SK-N-SH treated with all-trans-retinoic acid at 6 μM for 48 hours (cell line): ENCODE data around the gene TRH.

ENCODE experiments used
- ATAC-seq: fragments of 200-7000 bp; cut with Tn5 transposase; 3 replicates; pipeline ENCODE4 v1.9.1; 2020; ENCODE audit warnings: mild to moderate bottlenecking, moderate library complexity
- ARNTL ChIP-seq: fragments of 450-650 bp; formaldehyde crosslinking; IDR thresholded peaks from 2 replicates; pipeline ENCODE4 v1.5.0; 2020; ENCODE audit warnings: low read depth, mild to moderate bottlenecking, moderate library complexity, borderline replicate concordance
- BACH2 ChIP-seq: fragments of 250-450 bp; sonication (Bioruptor Pico); IDR thresholded peaks from 2 replicates; pipeline ENCODE4 v1.9.0; 2021; ENCODE audit warnings: mild to moderate bottlenecking, borderline replicate concordance
- CREB5 ChIP-seq: fragments of 250-450 bp; sonication (Bioruptor Pico); IDR thresholded peaks from 2 replicates; pipeline ENCODE4 v1.5.1; 2020; ENCODE audit warnings: low read depth, mild to moderate bottlenecking, moderate library complexity
- CSDC2 ChIP-seq: fragments of 250-450 bp; sonication (Bioruptor Pico); IDR thresholded peaks from 2 replicates; pipeline ENCODE4 v1.5.0; 2020; ENCODE audit warnings: mild to moderate bottlenecking, moderate library complexity
- CSRNP3 ChIP-seq: fragments of 250-450 bp; sonication (Bioruptor Pico); IDR thresholded peaks from 2 replicates; pipeline ENCODE4 v1.5.1; 2021; ENCODE audit warnings: mild to moderate bottlenecking, moderate library complexity
- ESRRG ChIP-seq: fragments of 250-450 bp; sonication (Bioruptor Pico); IDR thresholded peaks from 2 replicates; pipeline ENCODE4 v1.6.1; 2021; ENCODE audit warnings: mild to moderate bottlenecking
- GLIS3 ChIP-seq: fragments of 250-450 bp; sonication (Bioruptor Pico); IDR thresholded peaks from 2 replicates; pipeline ENCODE4 v1.5.0; 2020; ENCODE audit warnings: mild to moderate bottlenecking, moderate library complexity
- OSR1 ChIP-seq: fragments of 250-450 bp; sonication (Bioruptor Pico); IDR thresholded peaks from 2 replicates; pipeline ENCODE4 v1.8.0; 2022; ENCODE audit warnings: moderate library complexity, mild to moderate bottlenecking, inconsistent platforms
- PATZ1 ChIP-seq: fragments of 250-450 bp; sonication (Bioruptor Pico); IDR thresholded peaks from 2 replicates; pipeline ENCODE4 v1.8.0; 2020; ENCODE audit warnings: mild to moderate bottlenecking, moderate library complexity, borderline replicate concordance
- POU6F1 ChIP-seq: fragments of 250-450 bp; sonication (Bioruptor Pico); IDR thresholded peaks from 2 replicates; pipeline ENCODE4 v1.8.0; 2021; ENCODE audit warnings: low read depth, mild to moderate bottlenecking, moderate library complexity, borderline replicate concordance
- PPARA ChIP-seq: fragments of 250-450 bp; sonication (Bioruptor Pico); IDR thresholded peaks from 2 replicates; pipeline ENCODE4 v1.5.0; 2020; ENCODE audit warnings: mild to moderate bottlenecking, borderline replicate concordance
- RARB ChIP-seq: fragments of 250-450 bp; sonication (Bioruptor Pico); IDR thresholded peaks from 2 replicates; pipeline ENCODE4 v1.8.0; 2021; ENCODE audit warnings: mild to moderate bottlenecking, moderate library complexity
- SNAI2 ChIP-seq: fragments of 250-450 bp; sonication (Bioruptor Pico); IDR thresholded peaks from 2 replicates; pipeline ENCODE4 v1.5.0; 2020; ENCODE audit warnings: mild to moderate bottlenecking, moderate library complexity
- TCF4 ChIP-seq: fragments of 250-450 bp; sonication (Bioruptor Pico); IDR thresholded peaks from 2 replicates; pipeline ENCODE4 v1.8.0; 2021; ENCODE audit warnings: mild to moderate bottlenecking, moderate library complexity, borderline replicate concordance
- TOX ChIP-seq: fragments of 250-450 bp; sonication (Bioruptor Pico); IDR thresholded peaks from 2 replicates; pipeline ENCODE4 v1.8.0; 2021; ENCODE audit warnings: mild to moderate bottlenecking, moderate library complexity, borderline replicate concordance
- ZC3H10 ChIP-seq: fragments of 250-450 bp; sonication (Bioruptor Pico); IDR thresholded peaks from 2 replicates; pipeline ENCODE4 v1.5.1; 2021; ENCODE audit warnings: mild to moderate bottlenecking, moderate library complexity
- ZFP3 ChIP-seq: fragments of 250-450 bp; sonication (Bioruptor Pico); IDR thresholded peaks from 2 replicates; pipeline ENCODE4 v1.5.0; 2020; ENCODE audit warnings: mild to moderate bottlenecking, moderate library complexity
- ZFP30 ChIP-seq: fragments of 450-650 bp; formaldehyde crosslinking; IDR thresholded peaks from 2 replicates; pipeline ENCODE4 v1.5.0; 2022; ENCODE audit warnings: mild to moderate bottlenecking, moderate library complexity

The TRH gene

GRCh38 chr3:129975705-129976048 is 1.2 kb downstream of the TRH start:
- no peak for TF ChIP-seq ARNTL (CRISPR knock-in tag)
- TF ChIP-seq, all 23 proteins: peak for 0
- no peak for ATAC-seq

GRCh38 chr3:129976286-129976685 is 1.8 kb downstream of the TRH start:
- no peak for ATAC-seq
- TF ChIP-seq TOX (no peak), RARB (CRISPR knock-in tag) (no peak), GLIS3 (CRISPR knock-in tag) (no peak), CSRNP3 (CRISPR knock-in tag) (no peak), ESRRG (CRISPR knock-in tag) (no peak)
- TF ChIP-seq, all 23 proteins: peak for 0

GRCh38 chr3:129978123-129978522 is 3.6 kb downstream of the TRH start:
- no peak for ATAC-seq
- TF ChIP-seq TOX (no peak), POU6F1 (CRISPR knock-in tag) (no peak), PATZ1 (CRISPR knock-in tag) (no peak), CSDC2 (CRISPR knock-in tag) (no peak), ARNTL (CRISPR knock-in tag) (no peak)

GRCh38 chr3:129979905-129980304 is 5.4 kb downstream of the TRH start:
- TF ChIP-seq CSDC2 (CRISPR knock-in tag), result no peak
- TF ChIP-seq RARB (CRISPR knock-in tag), result no peak
- no peak for TF ChIP-seq CREB5 (CRISPR knock-in tag)
- no peak for TF ChIP-seq POU6F1 (CRISPR knock-in tag)
- TF ChIP-seq ZC3H10 (CRISPR knock-in tag), result no peak
- no peak for TF ChIP-seq SNAI2 (CRISPR knock-in tag)
- no peak for TF ChIP-seq ZFP3
- TF ChIP-seq BACH2 (CRISPR knock-in tag), result no peak
- TF ChIP-seq TOX, result no peak
- TF ChIP-seq OSR1, result no peak
- TF ChIP-seq ZFP30 (CRISPR knock-in tag), result no peak
- no peak for TF ChIP-seq PATZ1 (CRISPR knock-in tag)
- no peak for TF ChIP-seq TCF4 (CRISPR knock-in tag)
- TF ChIP-seq PPARA (CRISPR knock-in tag), result no peak
- ATAC-seq, result no peak
